Neural progenitor cell (in vitro differentiated cells): Measurements from ENCODE around the gene SHISAL2A.
A peak's percentile ranks its signal among the peaks of the same experiment; 100 is the strongest.

Experiments used
- EZH2 ChIP-seq: fragments of 200-600 bp; sonication (generic); IDR thresholded peaks from 2 replicates; pipeline ENCODE4 v1.6.1; 2017; ENCODE audit warnings: antibody characterized with exemption, mild to moderate bottlenecking, moderate library complexity
- EZH2phosphoT487 ChIP-seq: fragments of 200-600 bp; sonication (generic); IDR thresholded peaks from 2 replicates; pipeline ENCODE4 v1.6.1; 2017; ENCODE audit warnings: antibody characterized with exemption
- TF ChIP-seq, protein P1 (sequence below): fragments of 200-600 bp; sonication (generic); IDR thresholded peaks from 2 replicates; pipeline ENCODE4 v1.5.1; 2017; ENCODE audit warnings: antibody characterized with exemption, mild to moderate bottlenecking

DNA sequence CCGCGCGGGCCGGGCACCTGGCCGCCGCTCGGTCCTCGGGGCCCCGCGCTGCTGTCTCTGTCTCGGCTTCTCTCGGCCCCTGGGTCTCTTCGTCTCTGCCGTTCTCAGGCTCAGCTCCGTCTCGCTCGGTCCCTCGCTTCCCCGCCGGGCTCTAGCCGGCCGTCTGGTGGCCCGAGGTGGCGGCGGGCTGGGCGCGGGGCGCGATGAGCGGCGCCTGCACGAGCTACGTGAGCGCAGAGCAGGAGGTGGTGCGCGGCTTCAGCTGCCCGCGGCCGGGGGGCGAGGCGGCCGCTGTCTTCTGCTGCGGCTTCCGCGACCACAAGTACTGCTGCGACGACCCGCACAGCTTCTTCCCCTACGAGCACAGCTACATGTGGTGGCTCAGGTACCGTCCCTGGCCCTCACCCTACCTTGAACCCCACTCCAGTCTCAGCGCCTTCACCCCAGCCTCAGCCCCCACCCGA is 355 bp downstream of the SHISAL2A start:
- TF ChIP-seq, protein P1, sequence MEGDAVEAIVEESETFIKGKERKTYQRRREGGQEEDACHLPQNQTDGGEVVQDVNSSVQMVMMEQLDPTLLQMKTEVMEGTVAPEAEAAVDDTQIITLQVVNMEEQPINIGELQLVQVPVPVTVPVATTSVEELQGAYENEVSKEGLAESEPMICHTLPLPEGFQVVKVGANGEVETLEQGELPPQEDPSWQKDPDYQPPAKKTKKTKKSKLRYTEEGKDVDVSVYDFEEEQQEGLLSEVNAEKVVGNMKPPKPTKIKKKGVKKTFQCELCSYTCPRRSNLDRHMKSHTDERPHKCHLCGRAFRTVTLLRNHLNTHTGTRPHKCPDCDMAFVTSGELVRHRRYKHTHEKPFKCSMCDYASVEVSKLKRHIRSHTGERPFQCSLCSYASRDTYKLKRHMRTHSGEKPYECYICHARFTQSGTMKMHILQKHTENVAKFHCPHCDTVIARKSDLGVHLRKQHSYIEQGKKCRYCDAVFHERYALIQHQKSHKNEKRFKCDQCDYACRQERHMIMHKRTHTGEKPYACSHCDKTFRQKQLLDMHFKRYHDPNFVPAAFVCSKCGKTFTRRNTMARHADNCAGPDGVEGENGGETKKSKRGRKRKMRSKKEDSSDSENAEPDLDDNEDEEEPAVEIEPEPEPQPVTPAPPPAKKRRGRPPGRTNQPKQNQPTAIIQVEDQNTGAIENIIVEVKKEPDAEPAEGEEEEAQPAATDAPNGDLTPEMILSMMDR: no peak
- TF ChIP-seq EZH2phosphoT487 (no peak), EZH2 (peak; percentile 73)
